CD4-positive, alpha-beta T cell treated with Interleukin-2 at 100 ng/mL for 4 hours (primary cell): ENCODE measurements around the gene ALS2CL.
"Not testable (repeated sequence)": the region's sequence is repeated elsewhere in the genome, so short reads cannot be mapped to it uniquely, and the experiment has no call there.

Source experiments
- DNase-seq: peaks from one replicate; pipeline ENCODE4 v3.0.0-alpha.2; 2020; ENCODE audit warnings: low spot score

ALS2CL gene

GRCh38 chr3:46693038-46693891 lies at the start of gene ALS2CL:
TSS of gene ALS2CL (minus strand) at chr3:46693679. CDS start at chr3:46689440, 4,239 bp downstream.
- DNase-seq, result peak; percentile 67

GRCh38 chr3:46742992-46743585 lies 49.6 kb upstream of the ALS2CL start:
- no peak for DNase-seq

- DNase-seq, result not testable (repeated sequence)
Measured at GRCh38 chr3:46739565-46739964, 46.1 kb upstream of the ALS2CL start.

GRCh38 chr3:46737329-46737731 lies 43.9 kb upstream of the ALS2CL start:
- DNase-seq, result no peak

- no peak for DNase-seq
Measured at GRCh38 chr3:46736006-46736872, 42.8 kb upstream of the ALS2CL start.

- DNase-seq, result no peak
Measured at GRCh38 chr3:46734773-46735172, 41.3 kb upstream of the ALS2CL start.

- DNase-seq, result no peak
Measured at GRCh38 chr3:46733026-46733800, 39.7 kb upstream of the ALS2CL start.

- DNase-seq, result no peak
Measured at GRCh38 chr3:46731795-46732194, 38.3 kb upstream of the ALS2CL start.

- DNase-seq, result no peak
Measured at GRCh38 chr3:46730819-46731218, 37.3 kb upstream of the ALS2CL start.

GRCh38 chr3:46729038-46729437 lies 35.6 kb upstream of the ALS2CL start:
- DNase-seq, result no peak

- DNase-seq, result no peak
Measured at GRCh38 chr3:46725621-46726314, 32.3 kb upstream of the ALS2CL start.

GRCh38 chr3:46724424-46724823 lies 30.9 kb upstream of the ALS2CL start:
- DNase-seq, result no peak

- DNase-seq, result no peak
Measured at GRCh38 chr3:46722443-46722842, 29.0 kb upstream of the ALS2CL start.

- DNase-seq, result no peak
Measured at GRCh38 chr3:46721009-46721408, 27.5 kb upstream of the ALS2CL start.

GRCh38 chr3:46719735-46720271 lies 26.3 kb upstream of the ALS2CL start:
- no peak for DNase-seq

- no peak for DNase-seq
Measured at GRCh38 chr3:46719044-46719565, 25.6 kb upstream of the ALS2CL start.

- DNase-seq, result no peak
Measured at GRCh38 chr3:46717447-46718231, 24.2 kb upstream of the ALS2CL start, which contains the start of gene PRSS50. TSS of gene PRSS50 (minus strand) at chr3:46717869. CDS start at chr3:46717824, 45 bp downstream.

- no peak for DNase-seq
Measured at GRCh38 chr3:46716461-46717441, 23.3 kb upstream of the ALS2CL start.
